SK-N-SH treated with all-trans-retinoic acid at 6 μM for 48 hours (cell line): ENCODE measurements around the gene CD46.

Experiments
- ATAC-seq: fragments of 200-7000 bp; cut with Tn5 transposase; 3 replicates; pipeline ENCODE4 v1.9.1; 2020; ENCODE audit warnings: mild to moderate bottlenecking, moderate library complexity
- BACH2 ChIP-seq: fragments of 250-450 bp; sonication (Bioruptor Pico); IDR thresholded peaks from 2 replicates; pipeline ENCODE4 v1.9.0; 2021; ENCODE audit warnings: mild to moderate bottlenecking, borderline replicate concordance
- CSDC2 ChIP-seq: fragments of 250-450 bp; sonication (Bioruptor Pico); IDR thresholded peaks from 2 replicates; pipeline ENCODE4 v1.5.0; 2020; ENCODE audit warnings: mild to moderate bottlenecking, moderate library complexity
- CSRNP3 ChIP-seq: fragments of 250-450 bp; sonication (Bioruptor Pico); IDR thresholded peaks from 2 replicates; pipeline ENCODE4 v1.5.1; 2021; ENCODE audit warnings: mild to moderate bottlenecking, moderate library complexity
- OSR1 ChIP-seq: fragments of 250-450 bp; sonication (Bioruptor Pico); IDR thresholded peaks from 2 replicates; pipeline ENCODE4 v1.8.0; 2022; ENCODE audit warnings: moderate library complexity, mild to moderate bottlenecking, inconsistent platforms
- POU6F1 ChIP-seq: fragments of 250-450 bp; sonication (Bioruptor Pico); IDR thresholded peaks from 2 replicates; pipeline ENCODE4 v1.8.0; 2021; ENCODE audit warnings: low read depth, mild to moderate bottlenecking, moderate library complexity, borderline replicate concordance
- RARB ChIP-seq: fragments of 250-450 bp; sonication (Bioruptor Pico); IDR thresholded peaks from 2 replicates; pipeline ENCODE4 v1.8.0; 2021; ENCODE audit warnings: mild to moderate bottlenecking, moderate library complexity
- SNAI2 ChIP-seq: fragments of 250-450 bp; sonication (Bioruptor Pico); IDR thresholded peaks from 2 replicates; pipeline ENCODE4 v1.5.0; 2020; ENCODE audit warnings: mild to moderate bottlenecking, moderate library complexity
- TOX ChIP-seq: fragments of 250-450 bp; sonication (Bioruptor Pico); IDR thresholded peaks from 2 replicates; pipeline ENCODE4 v1.8.0; 2021; ENCODE audit warnings: mild to moderate bottlenecking, moderate library complexity, borderline replicate concordance
- TSHZ2 ChIP-seq: fragments of 250-450 bp; sonication (Bioruptor Pico); IDR thresholded peaks from 2 replicates; pipeline ENCODE4 v1.5.0; 2020; ENCODE audit warnings: mild to moderate bottlenecking, moderate library complexity
- ZC3H10 ChIP-seq: fragments of 250-450 bp; sonication (Bioruptor Pico); IDR thresholded peaks from 2 replicates; pipeline ENCODE4 v1.5.1; 2021; ENCODE audit warnings: mild to moderate bottlenecking, moderate library complexity
- ZFP3 ChIP-seq: fragments of 250-450 bp; sonication (Bioruptor Pico); IDR thresholded peaks from 2 replicates; pipeline ENCODE4 v1.5.0; 2020; ENCODE audit warnings: mild to moderate bottlenecking, moderate library complexity
- ZNF565 ChIP-seq: fragments of 450-650 bp; formaldehyde crosslinking; conservative IDR thresholded peaks from 2 replicates; pipeline ENCODE4 v1.5.0; 2020; ENCODE audit warnings: low read depth, mild to moderate bottlenecking, moderate library complexity
- ZNF70 ChIP-seq: fragments of 450-650 bp; formaldehyde crosslinking; IDR thresholded peaks from 2 replicates; pipeline ENCODE4 v1.5.0; 2020; ENCODE audit warnings: mild to moderate bottlenecking, moderate library complexity
- ZNF8 ChIP-seq: fragments of 450-650 bp; formaldehyde crosslinking; IDR thresholded peaks from 2 replicates; pipeline ENCODE4 v1.5.0; 2020; ENCODE audit warnings: mild to moderate bottlenecking, moderate library complexity

CD46 gene

GRCh38 chr1:207742850-207743555 is 8.9 kb upstream of the CD46 start (continued):
- TF ChIP-seq TSHZ2 (CRISPR knock-in tag) (no peak), POU6F1 (CRISPR knock-in tag) (no peak), ZNF8 (no peak)

DNA sequence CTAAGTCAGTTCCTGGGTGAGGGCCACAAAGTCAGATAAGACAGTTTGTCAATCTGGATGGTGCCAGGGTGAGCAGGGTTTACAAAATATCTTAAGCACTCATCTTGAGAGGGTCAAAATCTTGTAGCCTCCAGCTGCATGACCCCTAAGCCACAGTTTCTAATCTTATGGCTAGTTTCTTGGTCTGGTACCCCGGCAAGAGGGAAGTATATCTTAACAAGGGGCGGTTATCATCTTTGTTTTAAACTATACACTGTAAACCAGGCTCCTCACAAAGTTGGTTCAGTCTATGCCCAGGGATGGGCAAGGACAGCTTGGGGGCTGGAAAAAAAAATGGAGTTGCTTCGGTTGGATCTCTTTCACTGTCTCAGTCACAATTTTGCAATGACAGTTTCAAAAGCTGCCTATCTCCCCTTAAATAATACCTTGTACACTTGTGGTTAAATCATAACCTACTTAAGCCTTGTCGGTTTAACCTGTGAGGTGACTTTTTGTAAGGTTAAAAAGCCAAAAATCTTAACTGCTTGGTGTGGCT is 7.8 kb upstream of the CD46 start:
- ATAC-seq = no peak
- TF ChIP-seq ZNF565 (CRISPR knock-in tag) (no peak), SNAI2 (CRISPR knock-in tag) (no peak), OSR1 (no peak), ZFP3 (CRISPR knock-in tag) (no peak), CSRNP3 (CRISPR knock-in tag) (no peak), BACH2 (no peak), ZC3H10 (CRISPR knock-in tag) (no peak), POU6F1 (CRISPR knock-in tag) (no peak), ZNF70 (CRISPR knock-in tag) (no peak), TSHZ2 (CRISPR knock-in tag) (no peak), ZNF8 (no peak), CSDC2 (CRISPR knock-in tag) (no peak)

GRCh38 chr1:207745285-207745684 is 6.6 kb upstream of the CD46 start:
- TF ChIP-seq ZC3H10 (CRISPR knock-in tag) = peak; percentile 51; the same call in 1 of the 2 replicates
- TF ChIP-seq TOX = peak; percentile 61; the same call in 1 of the 2 replicates
- TF ChIP-seq ZNF8 = no peak

DNA sequence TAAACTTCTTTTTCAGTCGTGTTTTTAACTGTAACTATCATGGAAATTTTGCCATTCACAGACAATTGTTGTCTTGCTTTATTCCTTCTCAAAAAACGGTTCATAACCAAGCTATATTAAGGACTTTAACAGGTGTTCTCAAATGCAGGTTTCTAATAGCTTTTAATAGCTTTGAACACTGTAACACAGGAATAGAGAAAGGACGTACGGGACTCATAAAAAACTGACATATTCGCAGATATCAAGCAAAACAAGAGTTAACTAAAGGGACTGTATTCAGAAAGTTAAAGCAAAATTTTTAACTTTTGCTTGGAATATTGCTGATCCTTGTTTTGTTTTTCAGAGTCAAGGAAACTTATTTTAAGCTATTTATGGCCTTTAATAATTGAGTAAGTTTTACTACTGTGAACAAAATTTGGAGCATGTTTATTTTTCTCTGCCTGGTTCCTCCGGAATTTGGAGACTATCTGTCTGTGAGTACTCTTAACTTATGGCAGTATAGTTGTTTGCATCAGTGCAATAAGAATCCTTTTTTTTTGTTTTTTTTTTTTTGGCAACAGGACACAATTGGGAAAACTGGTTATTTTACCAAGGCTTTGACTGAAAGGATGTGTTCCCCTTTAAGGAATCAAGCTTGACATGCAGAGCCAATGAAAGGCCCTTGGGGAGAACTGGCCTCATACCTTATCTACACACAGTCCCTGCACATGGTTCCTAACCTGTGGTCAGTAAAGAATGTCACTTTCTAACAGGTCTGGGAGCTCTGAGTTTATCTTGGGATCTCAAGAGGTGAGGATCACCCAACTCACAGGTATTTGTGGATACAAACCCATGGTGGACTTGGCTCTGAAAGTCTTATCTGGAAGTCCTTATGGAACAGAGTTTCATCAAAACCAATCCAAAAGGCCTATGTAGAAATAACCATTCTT is 5.8 kb upstream of the CD46 start:
- no peak for ATAC-seq
- TF ChIP-seq ZNF565 (CRISPR knock-in tag) (no peak), ZC3H10 (CRISPR knock-in tag) (0 out of 2 replicates have a peak, but pooled peaks have one; percentile 10), RARB (no peak)

More at GRCh38 chr1:207745285-207745684, 6.6 kb upstream of the CD46 start:
- no peak for ATAC-seq
